Duodenal mucosa (tissue), 2 donors: ENCODE data around the gene CCDC85C.

ENCODE experiments used
- H3K27ac ChIP-seq: one replicate; pipeline ENCODE4 v1.7.0; 2013; ENCODE audit warnings: low read depth, low read length
- H3K27me3 ChIP-seq, 2 donors: one replicate each; pipeline ENCODE4 v1.7.0; 2013; ENCODE audit warnings: low read length in 2 of 2, control low read depth in 1 of 2; ENCODE audit not compliant: insufficient read depth in 2 of 2, control insufficient read depth in 1 of 2
- H3K36me3 ChIP-seq, 2 donors: one replicate each; pipeline ENCODE4 v1.7.0; 2013; ENCODE audit warnings: low read length in 2 of 2, control low read depth in 1 of 2; ENCODE audit not compliant: insufficient read depth in 2 of 2, control insufficient read depth in 1 of 2
- H3K4me1 ChIP-seq, 2 donors: one replicate each; pipeline ENCODE4 v1.7.0; 2013; ENCODE audit warnings: low read length in 2 of 2, control low read depth in 1 of 2; ENCODE audit not compliant: insufficient read depth in 2 of 2, control insufficient read depth in 1 of 2
- H3K4me3 ChIP-seq, 2 donors: one replicate each; pipeline ENCODE4 v1.7.0; 2013; ENCODE audit warnings: low read length in 2 of 2, low read depth in 1 of 2
- H3K9ac ChIP-seq, 2 donors: one replicate each; pipeline ENCODE4 v1.7.0; 2013; ENCODE audit warnings: low read length in 2 of 2, low read depth in 1 of 2
- H3K9me3 ChIP-seq, 2 donors: one replicate each; pipeline ENCODE4 v1.7.0; 2013; ENCODE audit warnings: low read length in 2 of 2, control low read depth in 1 of 2; ENCODE audit not compliant: control insufficient read depth in 1 of 2

CCDC85C gene

GRCh38 chr14:99463974-99464373, 140.0 kb downstream of the CCDC85C start:
- no peak overlapping the region for H3K4me3 ChIP-seq
- H3K27ac ChIP-seq = no peak overlapping the region
- H3K4me1 ChIP-seq = peaks cover 4 to 10% of the 10 kb centered on the region in 2 donors
- H3K9ac ChIP-seq = no peak overlapping the region
- H3K36me3 ChIP-seq = peaks cover 17 to 59% of the 10 kb centered on the region in 2 donors
- H3K9me3 ChIP-seq = no peaks in the 10 kb centered on the region
- no peaks in the 10 kb centered on the region for H3K27me3 ChIP-seq

DNA sequence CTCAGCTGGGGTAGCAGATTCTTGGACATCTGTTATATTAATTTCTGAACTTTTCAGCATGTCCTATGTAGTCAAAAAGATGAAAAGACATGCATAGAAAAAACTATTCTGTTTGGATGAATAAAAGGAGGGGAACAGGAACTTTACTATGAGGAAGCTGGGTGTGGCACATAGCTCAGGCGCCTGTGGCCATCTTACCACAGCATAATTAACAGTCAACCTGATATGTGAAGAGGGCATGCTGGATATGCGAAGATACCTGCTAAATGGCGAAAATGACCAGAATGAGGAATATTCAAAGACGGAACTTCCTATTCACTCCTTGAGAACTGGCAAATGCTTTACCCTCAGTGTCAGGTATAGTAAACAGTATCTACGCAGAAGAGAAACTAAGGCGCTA, 141.8 kb downstream of the CCDC85C start:
- no peaks in the 10 kb centered on the region for H3K4me1 ChIP-seq
- H3K9me3 ChIP-seq = no peaks in the 10 kb centered on the region
- H3K9ac ChIP-seq = no peak overlapping the region
- peaks cover 21 to 74% of the 10 kb centered on the region in 2 donors for H3K36me3 ChIP-seq
- H3K27ac ChIP-seq = no peak overlapping the region
- no peaks in the 10 kb centered on the region for H3K27me3 ChIP-seq
- no peak overlapping the region for H3K4me3 ChIP-seq

- Histone ChIP-seq H3K27me3 (no peaks in the 10 kb centered on the region), H3K36me3 (peaks cover 28 to 81% of the 10 kb centered on the region in 2 donors), H3K9ac (no peak overlapping the region), H3K4me1 (no peaks in the 10 kb centered on the region), H3K4me3 (no peak overlapping the region), H3K9me3 (no peaks in the 10 kb centered on the region), H3K27ac (no peak overlapping the region)
Observed at GRCh38 chr14:99461411-99462085, 142.5 kb downstream of the CCDC85C start.

DNA sequence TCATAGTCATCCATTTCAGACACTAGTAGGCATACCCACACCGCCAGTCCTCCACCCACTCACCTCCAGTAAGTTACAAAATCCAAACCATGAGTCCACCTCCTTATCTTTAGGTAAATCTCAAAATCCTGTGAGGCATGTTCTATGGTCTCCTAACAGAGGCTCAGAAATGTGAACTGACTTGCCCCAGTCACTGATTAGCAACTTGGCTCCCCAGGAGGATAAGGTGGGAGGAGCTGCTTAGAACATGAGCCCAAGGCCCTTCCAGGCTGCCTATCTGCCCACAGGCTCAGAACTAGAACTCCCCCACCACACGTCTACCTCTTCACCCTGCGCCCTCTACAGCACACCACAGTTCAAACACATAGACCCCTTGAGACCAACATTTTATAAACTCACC, 143.2 kb downstream of the CCDC85C start:
- no peaks in the 10 kb centered on the region for H3K4me1 ChIP-seq
- H3K27me3 ChIP-seq = no peaks in the 10 kb centered on the region
- H3K4me3 ChIP-seq = no peak overlapping the region
- H3K9me3 ChIP-seq = no peaks in the 10 kb centered on the region
- no peak overlapping the region for H3K27ac ChIP-seq
- H3K36me3 ChIP-seq = peaks cover 28 to 84% of the 10 kb centered on the region in 2 donors
- no peak overlapping the region for H3K9ac ChIP-seq

DNA sequence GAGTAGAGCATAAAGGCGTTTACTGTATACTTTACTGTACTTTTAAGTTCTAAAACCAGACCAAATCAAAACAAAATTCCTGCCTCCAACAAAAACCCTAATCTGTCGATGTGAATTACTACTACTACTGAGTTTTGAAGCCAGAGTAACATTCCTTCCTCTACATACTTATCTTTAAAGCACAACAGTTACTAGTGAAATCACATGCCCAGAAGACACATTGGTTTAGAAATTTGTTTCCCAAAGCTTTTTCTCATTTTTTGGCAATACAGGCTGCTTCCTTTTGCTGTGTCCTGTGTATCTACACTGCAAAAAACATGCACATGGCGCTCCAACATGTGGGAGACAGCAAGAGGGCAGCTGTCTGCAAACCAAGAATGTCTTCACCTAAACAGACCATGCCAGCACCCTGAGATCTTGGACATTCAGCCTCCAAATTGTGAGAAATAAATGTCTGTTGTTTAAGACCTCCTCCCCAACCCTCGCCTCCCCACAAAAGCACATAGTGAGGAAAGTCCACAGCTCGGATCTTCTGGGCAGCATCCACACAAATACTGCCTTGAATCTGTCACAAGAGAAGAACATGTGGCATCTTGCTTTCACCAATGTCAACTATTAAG, 144.4 kb downstream of the CCDC85C start:
- no peaks in the 10 kb centered on the region for H3K4me1 ChIP-seq
- H3K4me3 ChIP-seq = no peak overlapping the region
- no peak overlapping the region for H3K9ac ChIP-seq
- H3K9me3 ChIP-seq = no peaks in the 10 kb centered on the region
- peaks cover 33 to 87% of the 10 kb centered on the region in 2 donors for H3K36me3 ChIP-seq
- no peak overlapping the region for H3K27ac ChIP-seq
- H3K27me3 ChIP-seq = no peaks in the 10 kb centered on the region

GRCh38 chr14:99454246-99454645, 149.8 kb downstream of the CCDC85C start:
- Histone ChIP-seq H3K4me1 (no peaks in the 10 kb centered on the region), H3K36me3 (peaks cover 35 to 83% of the 10 kb centered on the region in 2 donors), H3K9ac (no peak overlapping the region), H3K9me3 (no peaks in the 10 kb centered on the region), H3K27ac (no peak overlapping the region), H3K4me3 (no peak overlapping the region), H3K27me3 (no peaks in the 10 kb centered on the region)

GRCh38 chr14:99452968-99453367, 151.0 kb downstream of the CCDC85C start:
- Histone ChIP-seq H3K4me3 (no peak overlapping the region), H3K36me3 (peaks cover 44 to 84% of the 10 kb centered on the region in 2 donors)

GRCh38 chr14:99451234-99451633, 152.8 kb downstream of the CCDC85C start:
- Histone ChIP-seq H3K4me3 (no peak overlapping the region), H3K36me3 (peaks cover 39 to 88% of the 10 kb centered on the region in 2 donors), H3K27me3 (no peaks in the 10 kb centered on the region), H3K9ac (no peak overlapping the region), H3K4me1 (no peaks in the 10 kb centered on the region), H3K9me3 (no peaks in the 10 kb centered on the region), H3K27ac (no peak overlapping the region)

More at GRCh38 chr14:99452968-99453367, 151.0 kb downstream of the CCDC85C start:
- Histone ChIP-seq H3K9ac (no peak overlapping the region), H3K4me1 (no peaks in the 10 kb centered on the region), H3K9me3 (no peaks in the 10 kb centered on the region), H3K27me3 (no peaks in the 10 kb centered on the region), H3K27ac (no peak overlapping the region)

DNA sequence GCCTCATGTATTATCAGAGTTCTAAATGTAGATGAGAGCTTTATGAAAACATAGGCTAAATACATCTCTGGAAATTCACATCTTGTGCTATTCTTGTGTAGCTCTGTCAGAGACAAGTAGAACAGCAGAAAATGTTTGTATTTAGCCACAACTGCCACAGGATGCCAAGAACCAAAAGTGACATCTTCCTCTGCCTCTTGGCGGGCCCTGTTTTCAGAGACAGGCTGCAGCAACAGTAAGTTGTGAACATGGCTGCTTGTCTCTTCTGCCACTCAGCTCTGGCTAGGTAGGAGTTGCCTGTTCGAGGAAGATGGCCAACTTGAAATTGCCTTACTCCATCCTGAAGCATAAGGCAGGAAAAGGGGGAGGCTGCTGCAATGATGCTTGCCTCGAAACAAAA, 153.7 kb downstream of the CCDC85C start:
- H3K27me3 ChIP-seq = no peaks in the 10 kb centered on the region
- H3K4me1 ChIP-seq = no peaks in the 10 kb centered on the region
- no peak overlapping the region for H3K4me3 ChIP-seq
- H3K27ac ChIP-seq = no peak overlapping the region
- H3K9ac ChIP-seq = no peak overlapping the region
- no peaks in the 10 kb centered on the region for H3K9me3 ChIP-seq
- peaks cover 38 to 88% of the 10 kb centered on the region in 2 donors for H3K36me3 ChIP-seq
